GM12864 (cell line): Measurements from ENCODE around the gene PDGFD.

Experiments used
- DNase-seq: peaks from one replicate; pipeline ENCODE4 v3.0.0-alpha.2; 2011; ENCODE audit warnings: low read depth
- H3K4me3 ChIP-seq: 2 replicates; pipeline ENCODE4 v1.5.1; 2011; ENCODE audit warnings: mild to moderate bottlenecking, low read depth, low read length, control low read depth
- CTCF ChIP-seq: IDR thresholded peaks from 2 replicates; pipeline ENCODE4 v1.5.1; 2011; ENCODE audit warnings: low read depth, mild to moderate bottlenecking, moderate library complexity, low read length, control low read depth, inconsistent platforms; ENCODE audit errors: missing control alignments

Gene PDGFD

DNA sequence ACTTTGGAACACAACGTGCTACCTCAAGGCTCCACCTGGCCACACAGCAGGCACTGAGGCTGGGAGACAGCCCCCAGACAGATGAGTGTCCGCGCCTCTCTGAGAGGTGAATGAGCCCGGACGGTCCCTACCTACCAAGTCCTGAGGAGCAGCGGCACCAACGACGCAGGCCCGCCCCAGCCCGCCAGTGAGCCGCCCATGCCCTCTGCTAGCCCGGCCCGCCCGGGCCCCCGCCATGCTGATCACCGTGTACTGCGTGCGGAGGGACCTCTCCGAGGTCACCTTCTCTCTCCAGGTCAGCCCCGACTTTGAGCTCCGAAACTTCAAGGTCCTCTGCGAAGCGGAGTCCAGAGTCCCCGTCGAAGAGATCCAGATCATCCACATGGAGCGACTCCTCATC, 127.4 kb downstream of the PDGFD start, which contains the start of gene DDI1:
TSS of gene DDI1 (plus strand) at position 53 of the 400 bp plus-strand sequence. CDS start at position 236, 183 bp downstream.
- no peak for DNase-seq
- no peak for TF ChIP-seq CTCF
- no peak within 1 kb of the TSS for H3K4me3 ChIP-seq

- no peak for TF ChIP-seq CTCF
Observed at GRCh38 chr11:104033561-104033960, 130.4 kb downstream of the PDGFD start.

GRCh38 chr11:104033134-104033533, 130.8 kb downstream of the PDGFD start:
- DNase-seq: no peak
- no peak overlapping the region for H3K4me3 ChIP-seq
- no peak for TF ChIP-seq CTCF

More at GRCh38 chr11:104033561-104033960, 130.4 kb downstream of the PDGFD start:
- H3K4me3 ChIP-seq: no peak overlapping the region
- DNase-seq: no peak

DNA sequence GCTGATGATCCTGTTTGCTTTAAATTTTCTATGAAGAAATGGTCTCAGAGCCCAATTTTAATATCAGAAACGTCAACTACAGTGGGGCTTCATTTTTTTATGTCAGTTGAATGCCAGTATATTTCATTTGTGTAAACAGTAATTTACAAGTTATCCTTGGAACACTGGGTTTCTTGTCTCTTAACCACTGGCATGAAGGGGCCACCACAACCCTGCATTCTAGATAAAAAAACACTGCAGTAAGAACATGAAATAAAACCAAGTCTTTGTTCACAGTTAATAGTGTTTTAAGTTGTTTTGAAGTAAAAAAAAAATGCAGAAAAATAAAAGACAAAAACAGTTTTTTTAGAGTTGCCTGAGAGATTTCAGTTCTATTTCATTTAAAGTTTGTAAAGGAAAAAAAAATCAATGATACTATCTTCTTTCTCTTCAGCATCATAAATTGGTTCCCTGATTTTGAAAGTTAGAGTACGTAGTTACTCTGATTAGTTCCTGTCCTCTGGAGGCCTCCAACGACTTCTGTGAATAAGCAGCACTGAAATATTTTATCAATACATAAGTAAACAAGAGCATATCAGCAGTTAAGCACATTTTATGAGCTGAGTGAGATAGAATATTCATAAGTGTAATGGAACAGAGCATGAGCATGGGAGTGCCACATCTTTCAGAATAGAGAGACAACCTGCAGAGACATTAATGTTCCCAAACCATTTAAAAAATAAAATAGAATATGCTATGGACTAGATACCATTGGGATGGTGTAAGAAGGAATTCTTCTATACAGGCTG, 135.3 kb downstream of the PDGFD start:
- H3K4me3 ChIP-seq: no peak overlapping the region
- no peak for TF ChIP-seq CTCF

DNA sequence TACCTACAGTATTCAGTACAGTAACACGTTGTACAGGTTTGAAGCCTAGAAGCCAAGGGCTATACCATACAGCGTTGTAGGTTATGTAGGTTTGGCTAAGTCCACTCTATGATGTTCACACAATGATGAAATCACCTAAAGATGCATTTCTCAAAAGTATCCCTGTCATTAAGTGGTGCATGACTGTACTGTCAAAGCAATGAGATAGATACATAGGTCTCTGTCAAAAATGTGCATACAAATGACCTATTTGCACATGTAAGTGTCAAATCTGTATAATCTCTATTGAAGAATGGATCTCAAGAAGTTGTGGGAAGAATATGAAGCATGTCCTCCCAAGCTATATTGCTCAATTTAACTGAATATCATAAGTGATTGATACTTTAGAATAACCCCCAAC, 139.4 kb downstream of the PDGFD start:
- no peak overlapping the region for H3K4me3 ChIP-seq
- DNase-seq: no peak
- no peak for TF ChIP-seq CTCF

More for the DNA sequence above, 135.3 kb downstream of the PDGFD start:
- no peak for DNase-seq

DNA sequence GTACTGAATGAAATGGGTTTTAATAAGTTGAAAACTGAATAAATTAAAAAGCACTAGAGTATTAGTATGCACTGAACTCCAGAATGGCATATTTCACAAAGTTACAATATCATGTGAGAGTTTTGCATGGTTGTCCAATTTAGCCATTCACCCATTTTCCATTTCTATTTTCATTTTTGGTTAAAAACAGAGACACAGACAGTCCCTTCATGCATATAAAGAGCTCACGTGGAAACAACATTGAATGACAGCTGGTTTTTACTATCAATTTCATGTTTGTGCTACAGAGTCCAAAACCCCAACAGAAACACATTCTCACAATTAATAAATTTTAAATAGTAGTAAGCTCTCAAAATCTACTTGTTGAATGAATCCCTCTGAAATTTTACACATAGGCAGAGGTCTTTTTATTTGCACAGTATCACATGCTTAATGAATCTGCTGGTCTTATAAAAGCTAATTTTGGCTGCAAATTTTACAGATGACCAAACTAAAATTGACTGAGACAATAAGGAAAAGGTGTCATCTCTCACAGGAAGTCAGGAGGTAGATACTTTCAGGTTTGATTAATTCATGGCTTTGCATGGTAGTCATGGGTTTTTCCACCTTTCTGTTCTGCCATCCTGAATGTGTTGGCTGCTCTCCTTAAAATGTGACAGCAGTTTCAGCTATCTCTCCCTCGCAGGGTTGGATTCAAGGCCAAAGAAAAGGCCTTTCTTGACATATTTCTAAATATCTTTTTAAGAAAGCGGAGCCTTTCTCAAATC, 148.1 kb downstream of the PDGFD start:
- TF ChIP-seq CTCF: no peak

More for the DNA sequence above, 148.1 kb downstream of the PDGFD start:
- H3K4me3 ChIP-seq: no peak overlapping the region
- DNase-seq: peak; percentile 18
